Right renal pelvis (tissue), 4 donors: ENCODE results near the gene UMODL1. TPM values are rescaled to one million over a fixed set of nuclear protein-coding genes. Genes with fewer than 3 reads are reported as not detected.

Experiments used
- DNase-seq, 4 donors: peaks; one replicate each; pipeline ENCODE4 v3.0.0-alpha.2; 2013; ENCODE audit warnings: low read depth in 4 of 4, low spot score in 3 of 4, missing footprints in 1 of 4
- polyA plus RNA-seq, 4 donors: library from polyadenylated mRNA; unstranded; fragments of 120-200 nt; gene quantifications; one replicate each; pipeline ENCODE4 v1.2.1, GENCODE V29; 2013; ENCODE audit not compliant: insufficient read length in 4 of 4

UMODL1 gene
- polyA plus RNA-seq, 4 donors: 0.06 to 0.20 (median 0.11) TPM

- no peak for DNase-seq
Observed at GRCh38 chr21:42124081-42124480, 53.0 kb downstream of the UMODL1 start.

- no peak for DNase-seq
Observed at GRCh38 chr21:42124826-42125570, 53.9 kb downstream of the UMODL1 start.

- no peak for DNase-seq
Observed at GRCh38 chr21:42125571-42126544, 54.7 kb downstream of the UMODL1 start.

GRCh38 chr21:42127164-42128150, 56.3 kb downstream of the UMODL1 start:
- DNase-seq: no peak

GRCh38 chr21:42129300-42130266, 58.5 kb downstream of the UMODL1 start:
- DNase-seq: no peak

- no peak for DNase-seq
Observed at GRCh38 chr21:42130441-42130840, 59.3 kb downstream of the UMODL1 start.

- DNase-seq: no peak
Observed at GRCh38 chr21:42132183-42132582, 61.1 kb downstream of the UMODL1 start.

GRCh38 chr21:42133131-42133530, 62.0 kb downstream of the UMODL1 start:
- DNase-seq: no peak

- no peak for DNase-seq
Observed at GRCh38 chr21:42135386-42136052, 64.4 kb downstream of the UMODL1 start.

- no peak for DNase-seq
Observed at GRCh38 chr21:42137191-42137904, 66.2 kb downstream of the UMODL1 start.

- no peak for DNase-seq
Observed at GRCh38 chr21:42140196-42140934, 69.2 kb downstream of the UMODL1 start.

- DNase-seq: no peak
Observed at GRCh38 chr21:42141643-42142042, 70.5 kb downstream of the UMODL1 start.

GRCh38 chr21:42142141-42142540, 71.0 kb downstream of the UMODL1 start:
- no peak for DNase-seq

- DNase-seq: no peak
Observed at GRCh38 chr21:42142627-42143026, 71.5 kb downstream of the UMODL1 start.

GRCh38 chr21:42143111-42143510, 72.0 kb downstream of the UMODL1 start:
- DNase-seq: no peak

GRCh38 chr21:42144221-42144620, 73.1 kb downstream of the UMODL1 start:
- DNase-seq: no peak
